CD14-positive monocyte (primary cell): ENCODE results near the gene PIK3R4. TPM values are rescaled to one million over a fixed set of nuclear protein-coding genes. Genes with fewer than 3 reads are reported as not detected.

Experiments used
- DNase-seq, 3 donors: peaks; one replicate each; pipeline ENCODE4 v3.0.0-alpha.2; 2011 to 2022
- H2AFZ ChIP-seq: 2 replicates; pipeline ENCODE4 v1.6.0; 2012; ENCODE audit warnings: mild to moderate bottlenecking, low read depth, low read length, inconsistent platforms; ENCODE audit not compliant: insufficient read depth, poor library complexity, severe bottlenecking
- H3K27ac ChIP-seq, 2 donors: 1 replicate in 1 of 2; 2 replicates in 1 of 2; pipeline ENCODE4 v1.5.1; 2012 to 2013; ENCODE audit warnings: low read length in 2 of 2, control low read depth in 1 of 2, inconsistent platforms in 1 of 2, low read depth in 1 of 2, mild to moderate bottlenecking in 1 of 2
- H3K27me3 ChIP-seq, 2 donors: one replicate each; pipeline versions ENCODE4 v1.6.0 to v1.6.1; 2011 to 2013; ENCODE audit warnings: low read length in 2 of 2; ENCODE audit not compliant: control insufficient read depth in 2 of 2, insufficient read depth in 2 of 2
- H3K36me3 ChIP-seq, 2 donors: replicated peaks in 1 of 2; 1 replicate in 1 of 2; 2 replicates in 1 of 2; pipeline versions ENCODE4 v1.5.1 to v1.6.1; 2012 to 2013; ENCODE audit warnings: low read length in 2 of 2, control low read depth in 1 of 2, inconsistent platforms in 1 of 2, mild to moderate bottlenecking in 1 of 2; ENCODE audit not compliant: insufficient read depth in 2 of 2, control insufficient read depth in 1 of 2
- H3K4me1 ChIP-seq, 2 donors: 1 replicate in 1 of 2; 2 replicates in 1 of 2; pipeline versions ENCODE4 v1.5.1 to v1.6.1; 2012 to 2013; ENCODE audit warnings: low read length in 2 of 2, control low read depth in 1 of 2, inconsistent platforms in 1 of 2, mild to moderate bottlenecking in 1 of 2, moderate library complexity in 1 of 2; ENCODE audit not compliant: insufficient read depth in 2 of 2, control insufficient read depth in 1 of 2
- H3K4me2 ChIP-seq: replicated peaks from 2 replicates; pipeline ENCODE3; 2012; ENCODE audit warnings: low read length, moderate library complexity, mild to moderate bottlenecking; ENCODE audit not compliant: poor library complexity, severe bottlenecking; ENCODE audit errors: extremely low read depth
- H3K4me3 ChIP-seq, 3 experiments: fragments of 200-600 bp in 1 of 3; sonication (generic) in 1 of 3; replicated peaks in 1 of 3; 1 replicate in 2 of 3; 2 replicates in 1 of 3; pipeline ENCODE4 v1.5.1; 2011 to 2013; ENCODE audit warnings: low read length in 3 of 3, mild to moderate bottlenecking in 3 of 3, control low read depth in 2 of 3, low read depth in 2 of 3, inconsistent platforms in 1 of 3, moderate library complexity in 1 of 3
- H3K79me2 ChIP-seq: 2 replicates; pipeline ENCODE4 v1.6.0; 2012; ENCODE audit warnings: mild to moderate bottlenecking, control low read depth, inconsistent platforms, low read length, moderate library complexity; ENCODE audit not compliant: insufficient read depth
- H3K9ac ChIP-seq: 2 replicates; pipeline ENCODE4 v1.6.0; 2017; ENCODE audit warnings: low read length, mild to moderate bottlenecking; ENCODE audit not compliant: insufficient read depth, poor library complexity, severe bottlenecking
- H3K9me3 ChIP-seq, 2 donors: replicated peaks in 1 of 2; 1 replicate in 1 of 2; 2 replicates in 1 of 2; pipeline versions ENCODE4 v1.5.1 to v1.6.1; 2012 to 2013; ENCODE audit warnings: low read length in 2 of 2, control low read depth in 1 of 2; ENCODE audit not compliant: control insufficient read depth in 1 of 2, insufficient read depth in 1 of 2
- H4K20me1 ChIP-seq: 2 replicates; pipeline ENCODE4 v1.6.0; 2012; ENCODE audit warnings: mild to moderate bottlenecking, low read length, control low read depth, moderate library complexity; ENCODE audit not compliant: insufficient read depth
- H3K27ac Mint-ChIP-seq, 7 donors: one replicate each; pipeline ENCODE4 v1.8.0; 2020; ENCODE audit warnings: mild to moderate bottlenecking in 7 of 7, mixed read lengths in 7 of 7, moderate library complexity in 6 of 7, inconsistent platforms in 2 of 7
- H3K27me3 Mint-ChIP-seq, 3 donors: one replicate each; pipeline ENCODE4 v1.8.0; 2021 to 2022; ENCODE audit warnings: low read depth in 3 of 3, mild to moderate bottlenecking in 3 of 3, mixed read lengths in 3 of 3, moderate library complexity in 3 of 3, inconsistent platforms in 1 of 3
- H3K36me3 Mint-ChIP-seq, 2 donors: one replicate each; pipeline ENCODE4 v1.8.0; 2020; ENCODE audit warnings: mixed read lengths in 2 of 2, inconsistent platforms in 1 of 2, mild to moderate bottlenecking in 1 of 2
- H3K4me1 Mint-ChIP-seq: one replicate; pipeline ENCODE4 v1.8.0; 2020; ENCODE audit warnings: mild to moderate bottlenecking, mixed read lengths
- H3K4me3 Mint-ChIP-seq, 2 donors: one replicate each; pipeline ENCODE4 v1.8.0; 2020; ENCODE audit warnings: mild to moderate bottlenecking in 2 of 2, mixed read lengths in 2 of 2, moderate library complexity in 1 of 2
- H3K9me3 Mint-ChIP-seq, 7 donors: one replicate each; pipeline ENCODE4 v1.8.0; 2020 to 2022; ENCODE audit warnings: mixed read lengths in 7 of 7, mild to moderate bottlenecking in 6 of 7, moderate library complexity in 6 of 7, inconsistent platforms in 2 of 7
- WGBS: methylation state at CpG from one replicate; pipeline ENCODE4 v1.1.5; 2013; ENCODE audit warnings: missing lambda C conversion rate; ENCODE audit not compliant: insufficient coverage; 5-methylcytosine and 5-hydroxymethylcytosine counted together
- intact Hi-C, 2 donors: fragments of 100-400 bp; cut with micrococcal nuclease; formaldehyde crosslinking; loops; one replicate each; pipeline versions ENCODE4 v1.15.0 to v1.15.1; 2023
- polyA plus RNA-seq, 3 donors: library from polyadenylated mRNA; depleted of rRNA in 1 of 3; unstranded in 2 of 3; stranded (reverse) in 1 of 3; fragments of 300-500 nt in 2 of 3; fragments of >200 nt in 1 of 3; fragmentation: Illumina TruSeq in 2 of 3; gene quantifications; 1 replicate in 2 of 3; 2 replicates in 1 of 3; pipeline ENCODE4 v1.2.3, GENCODE V29; 2012 to 2021
- TF ChIP-seq, protein P1 (sequence below): fragments of 200-600 bp; IDR thresholded peaks from one replicate; pipeline ENCODE4 v1.8.0; 2022; ENCODE audit warnings: antibody characterized with exemption, mild to moderate bottlenecking

The PIK3R4 gene
- polyA plus RNA-seq, 3 donors: 6.5 to 18.7 (median 10.1) TPM

DNA sequence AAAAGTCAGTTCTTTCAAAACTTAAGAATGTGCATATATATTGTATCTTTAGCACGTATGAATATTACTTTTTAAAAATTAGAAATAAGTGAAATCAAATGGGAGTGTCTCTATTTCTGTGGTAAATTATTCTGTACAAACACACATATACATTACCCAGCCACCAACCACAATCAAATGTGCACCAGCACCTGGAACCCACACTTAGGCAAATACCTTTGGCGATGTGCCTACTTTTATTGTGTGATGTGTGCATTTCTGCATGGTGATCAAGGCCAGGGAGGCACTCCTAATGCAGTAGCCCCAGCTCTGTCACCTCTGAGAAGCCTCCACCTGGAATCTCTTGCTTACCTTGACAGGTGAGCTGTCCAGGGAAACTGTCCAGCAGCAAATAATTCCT lies 76.9 kb downstream of the PIK3R4 start:
- intact Hi-C loops: no loop called here
- Histone ChIP-seq H3K9ac (no peak overlapping the region), H3K36me3 (peaks cover 2 to 30% of the 10 kb centered on the region in 2 donors), H3K79me2 (no peaks in the 10 kb centered on the region), H3K4me2 (no peak overlapping the region), H3K4me1 (no peaks in the 10 kb centered on the region), H3K27ac (no peak overlapping the region), H2AFZ (no peak overlapping the region), H3K9me3 (no peaks in the 10 kb centered on the region), H4K20me1 (no peaks in the 10 kb centered on the region), H3K27me3 (no peaks in the 10 kb centered on the region), H3K4me3 (no peak overlapping the region)
- Mint-ChIP-seq H3K9me3 (peaks cover 0 to 2% (median 0%) of the 10 kb centered on the region in 7 donors), H3K27me3 (no peaks in the 10 kb centered on the region), H3K36me3 (peaks cover 22 to 26% of the 10 kb centered on the region in 2 donors), H3K4me3 (no peak overlapping the region), H3K4me1 (no peaks in the 10 kb centered on the region), H3K27ac (no peak overlapping the region)
- no CpG with 5 or more reads among the region's 2 CpGs for WGBS
- TF ChIP-seq, protein P1, sequence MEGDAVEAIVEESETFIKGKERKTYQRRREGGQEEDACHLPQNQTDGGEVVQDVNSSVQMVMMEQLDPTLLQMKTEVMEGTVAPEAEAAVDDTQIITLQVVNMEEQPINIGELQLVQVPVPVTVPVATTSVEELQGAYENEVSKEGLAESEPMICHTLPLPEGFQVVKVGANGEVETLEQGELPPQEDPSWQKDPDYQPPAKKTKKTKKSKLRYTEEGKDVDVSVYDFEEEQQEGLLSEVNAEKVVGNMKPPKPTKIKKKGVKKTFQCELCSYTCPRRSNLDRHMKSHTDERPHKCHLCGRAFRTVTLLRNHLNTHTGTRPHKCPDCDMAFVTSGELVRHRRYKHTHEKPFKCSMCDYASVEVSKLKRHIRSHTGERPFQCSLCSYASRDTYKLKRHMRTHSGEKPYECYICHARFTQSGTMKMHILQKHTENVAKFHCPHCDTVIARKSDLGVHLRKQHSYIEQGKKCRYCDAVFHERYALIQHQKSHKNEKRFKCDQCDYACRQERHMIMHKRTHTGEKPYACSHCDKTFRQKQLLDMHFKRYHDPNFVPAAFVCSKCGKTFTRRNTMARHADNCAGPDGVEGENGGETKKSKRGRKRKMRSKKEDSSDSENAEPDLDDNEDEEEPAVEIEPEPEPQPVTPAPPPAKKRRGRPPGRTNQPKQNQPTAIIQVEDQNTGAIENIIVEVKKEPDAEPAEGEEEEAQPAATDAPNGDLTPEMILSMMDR: no peak
- DNase-seq: no peak

DNA sequence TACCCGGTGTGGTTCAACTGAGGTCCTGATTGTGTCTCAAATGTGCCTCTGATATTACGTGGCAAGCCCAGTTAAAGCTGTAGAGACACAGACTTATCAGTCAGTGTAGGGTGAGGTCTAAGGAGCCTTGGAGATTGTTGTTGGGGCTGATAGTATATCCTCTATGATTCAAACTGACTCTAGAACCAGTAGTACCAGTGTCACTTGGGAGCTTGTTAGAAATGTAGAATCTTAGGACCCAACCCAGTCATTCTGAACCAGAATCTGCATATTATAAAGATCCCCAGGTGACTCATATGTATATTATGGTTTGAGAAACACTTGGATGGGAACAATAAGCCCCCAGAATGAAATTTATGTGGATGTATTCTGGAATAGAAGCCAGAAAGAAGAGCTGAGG lies 83.5 kb downstream of the PIK3R4 start:
- no peak overlapping the region for H3K4me3 ChIP-seq
- no peak overlapping the region for H2AFZ ChIP-seq
- intact Hi-C loops: no loop called here
- no peaks in the 10 kb centered on the region for H3K79me2 ChIP-seq
- H3K27me3 Mint-ChIP-seq: no peaks in the 10 kb centered on the region
- H3K36me3 ChIP-seq: no peaks in the 10 kb centered on the region
- H3K27ac ChIP-seq: no peak overlapping the region
- no peak overlapping the region for H3K4me2 ChIP-seq
- H3K4me3 Mint-ChIP-seq: no peak overlapping the region
- TF ChIP-seq, protein P1: no peak
- H3K9me3 ChIP-seq: no peaks in the 10 kb centered on the region
- DNase-seq: no peak
- no peaks in the 10 kb centered on the region for H3K27me3 ChIP-seq
- peaks cover 0 to 2% (median 0%) of the 10 kb centered on the region in 7 donors for H3K9me3 Mint-ChIP-seq
- no peaks in the 10 kb centered on the region for H3K4me1 Mint-ChIP-seq
- 100% methylated on average over 1 of the region's 2 CpGs for WGBS
- no peak overlapping the region for H3K27ac Mint-ChIP-seq
- H4K20me1 ChIP-seq: no peaks in the 10 kb centered on the region
- peaks cover 4 to 7% of the 10 kb centered on the region in 2 donors for H3K36me3 Mint-ChIP-seq
- no peak overlapping the region for H3K9ac ChIP-seq
- H3K4me1 ChIP-seq: no peaks in the 10 kb centered on the region
